Naive thymus-derived CD4-positive, alpha-beta T cell (primary cell): ENCODE measurements around the gene ACOXL. TPM values are rescaled to one million over a fixed set of nuclear protein-coding genes. Genes with fewer than 3 reads are reported as not detected.

Experiments
- ATAC-seq: fragments of 150-1000 bp; cut with Tn5 transposase; 2 replicates; pipeline ENCODE4 v1.10.0; 2021; ENCODE audit warnings: mild to moderate bottlenecking, moderate library complexity
- CTCF ChIA-PET: fragments of 350-600 bp; sonication (Branson Sonifier 250); formaldehyde crosslinking; loops from one replicate; lab custom pipeline; 2021; ENCODE audit warnings: antibody characterized with exemption; lab: Charles Lee
- POLR2A ChIA-PET: fragments of 350-600 bp; sonication (Branson Sonifier 250); formaldehyde crosslinking; loops from one replicate; lab custom pipeline; 2021; ENCODE audit warnings: antibody characterized with exemption, inconsistent platforms; lab: Charles Lee
- DNase-seq, 9 donors: peaks; one replicate each; pipeline versions ENCODE4 v3.0.0 to v3.0.0-alpha.2; 2020 to 2022; ENCODE audit warnings: mixed read lengths in 1 of 9
- H3K27ac ChIP-seq: one replicate; pipeline ENCODE4 v1.7.0; 2013; ENCODE audit warnings: mild to moderate bottlenecking, low read depth, low read length, moderate library complexity
- H3K27me3 ChIP-seq, 2 donors: one replicate each; pipeline ENCODE4 v1.7.0; 2013; ENCODE audit warnings: low read length in 2 of 2, mild to moderate bottlenecking in 2 of 2, moderate library complexity in 2 of 2; ENCODE audit not compliant: control insufficient read depth in 2 of 2, insufficient read depth in 2 of 2
- H3K36me3 ChIP-seq, 3 experiments: 1 replicate in 2 of 3; 2 replicates in 1 of 3; pipeline ENCODE4 v1.7.0; 2013; ENCODE audit warnings: low read length in 3 of 3, mild to moderate bottlenecking in 3 of 3, moderate library complexity in 1 of 3; ENCODE audit not compliant: insufficient read depth in 3 of 3, control insufficient read depth in 2 of 3
- H3K4me1 ChIP-seq, 2 donors: one replicate each; pipeline ENCODE4 v1.7.0; 2013; ENCODE audit warnings: low read length in 2 of 2, mild to moderate bottlenecking in 2 of 2, moderate library complexity in 1 of 2; ENCODE audit not compliant: control insufficient read depth in 2 of 2, insufficient read depth in 2 of 2
- H3K4me3 ChIP-seq: 2 replicates; pipeline ENCODE4 v1.7.0; 2013; ENCODE audit warnings: mild to moderate bottlenecking, low read length
- H3K9me3 ChIP-seq, 3 experiments: 1 replicate in 2 of 3; 2 replicates in 1 of 3; pipeline ENCODE4 v1.7.0; 2013; ENCODE audit warnings: low read length in 3 of 3; ENCODE audit not compliant: control insufficient read depth in 2 of 3
- H3K27ac Mint-ChIP-seq, 9 donors: one replicate each; pipeline ENCODE4 v1.8.0; 2020 to 2022; ENCODE audit warnings: mixed read lengths in 9 of 9, mild to moderate bottlenecking in 8 of 9, moderate library complexity in 5 of 9, inconsistent platforms in 2 of 9
- H3K27me3 Mint-ChIP-seq, 5 donors: one replicate each; pipeline ENCODE4 v1.8.0; 2021 to 2022; ENCODE audit warnings: mixed read lengths in 5 of 5, mild to moderate bottlenecking in 1 of 5
- H3K36me3 Mint-ChIP-seq, 5 donors: one replicate each; pipeline ENCODE4 v1.8.0; 2020 to 2022; ENCODE audit warnings: mixed read lengths in 5 of 5, mild to moderate bottlenecking in 3 of 5, inconsistent platforms in 1 of 5
- H3K4me1 Mint-ChIP-seq, 7 donors: one replicate each; pipeline ENCODE4 v1.8.0; 2020 to 2022; ENCODE audit warnings: mixed read lengths in 7 of 7, mild to moderate bottlenecking in 3 of 7, inconsistent platforms in 1 of 7
- H3K4me3 Mint-ChIP-seq, 10 donors: one replicate each; pipeline ENCODE4 v1.8.0; 2020 to 2022; ENCODE audit warnings: mild to moderate bottlenecking in 10 of 10, mixed read lengths in 10 of 10, moderate library complexity in 6 of 10, inconsistent platforms in 2 of 10
- H3K9me3 Mint-ChIP-seq, 11 donors: one replicate each; pipeline ENCODE4 v1.8.0; 2020 to 2022; ENCODE audit warnings: mixed read lengths in 11 of 11, mild to moderate bottlenecking in 4 of 11, inconsistent platforms in 1 of 11, moderate library complexity in 1 of 11
- intact Hi-C, 2 donors: fragments of 100-400 bp; cut with micrococcal nuclease; formaldehyde crosslinking; loops; one replicate each; pipeline ENCODE4 v1.15.1; 2023
- polyA plus RNA-seq, 2 donors: library from polyadenylated mRNA; unstranded; fragments of 300-500 nt; fragmentation: Illumina TruSeq; gene quantifications; one replicate each; pipeline ENCODE4 v1.2.3, GENCODE V29; 2021
- total RNA-seq, 6 experiments: library from RNA in 5 of 6; stranded (reverse) in 5 of 6; gene quantifications; 1 replicate in 5 of 6; 2 replicates in 1 of 6; pipeline ENCODE4 v1.2.3 and lab custom pipeline; 2021 to 2026

Gene ACOXL
- total and polyA plus RNA-seq, 7 experiments from 2014 or later = 0.29 TPM; not detected in 6

- intact Hi-C loops = no loop called here
- ChIA-PET CTCF (no interaction called here), POLR2A (no interaction called here)
- ATAC-seq (no peak), DNase-seq (no peak)
- Mint-ChIP-seq H3K27me3 (peaks cover 0 to 28% (median 0%) of the 10 kb centered on the region in 5 donors), H3K27ac (no peak overlapping the region), H3K9me3 (peaks cover 0 to 13% (median 0%) of the 10 kb centered on the region in 11 donors), H3K36me3 (peaks cover 0 to 8% (median 0%) of the 10 kb centered on the region in 5 donors), H3K4me3 (no peak overlapping the region), H3K4me1 (peaks cover 0 to 34% (median 25%) of the 10 kb centered on the region in 7 donors)
- H3K27ac ChIP-seq = no peak overlapping the region
- no peaks in the 10 kb centered on the region for H3K27me3 ChIP-seq
- H3K4me3 ChIP-seq = no peak overlapping the region
- no peaks in the 10 kb centered on the region for H3K9me3 ChIP-seq
- H3K4me1 ChIP-seq = no peaks in the 10 kb centered on the region
- H3K36me3 ChIP-seq = no peaks in the 10 kb centered on the region
Measured at GRCh38 chr2:111045771-111046444, 313.5 kb downstream of the ACOXL start.

- H3K4me1 ChIP-seq = no peaks in the 10 kb centered on the region
- POLR2A ChIA-PET = no interaction called here
- peaks cover 0 to 32% (median 0%) of the 10 kb centered on the region in 5 donors for H3K27me3 Mint-ChIP-seq
- no peaks in the 10 kb centered on the region for H3K9me3 ChIP-seq
- peaks cover 0 to 13% (median 0%) of the 10 kb centered on the region in 11 donors for H3K9me3 Mint-ChIP-seq
- no peak overlapping the region for H3K27ac Mint-ChIP-seq
- peaks cover 0 to 8% (median 0%) of the 10 kb centered on the region in 5 donors for H3K36me3 Mint-ChIP-seq
- H3K4me3 ChIP-seq = no peak overlapping the region
- CTCF ChIA-PET = no interaction called here
- DNase-seq (no peak), ATAC-seq (no peak)
- intact Hi-C loops = no loop called here
- H3K27ac ChIP-seq = no peak overlapping the region
- peaks cover 0 to 42% (median 31%) of the 10 kb centered on the region in 7 donors for H3K4me1 Mint-ChIP-seq
- no peak overlapping the region for H3K4me3 Mint-ChIP-seq
- H3K27me3 ChIP-seq = no peaks in the 10 kb centered on the region
- H3K36me3 ChIP-seq = no peaks in the 10 kb centered on the region
Measured at GRCh38 chr2:111046670-111047069, 314.3 kb downstream of the ACOXL start.

- Histone ChIP-seq H3K36me3 (no peaks in the 10 kb centered on the region), H3K4me1 (no peaks in the 10 kb centered on the region), H3K4me3 (no peak overlapping the region), H3K9me3 (no peaks in the 10 kb centered on the region), H3K27ac (no peak overlapping the region), H3K27me3 (no peaks in the 10 kb centered on the region)
- Mint-ChIP-seq H3K9me3 (peaks cover 0 to 13% (median 0%) of the 10 kb centered on the region in 11 donors), H3K4me3 (no peak overlapping the region), H3K36me3 (peaks cover 0 to 8% (median 0%) of the 10 kb centered on the region in 5 donors), H3K4me1 (peaks cover 0 to 32% (median 18%) of the 10 kb centered on the region in 7 donors), H3K27me3 (peaks cover 0 to 30% (median 0%) of the 10 kb centered on the region in 5 donors), H3K27ac (peak overlapping the region in 1 of 9 donors; percentile 43)
- ChIA-PET POLR2A (no interaction called here), CTCF (no interaction called here)
- ATAC-seq = no peak
- DNase-seq = no peak
- intact Hi-C loops = no loop called here
Measured at GRCh38 chr2:111048856-111049768, 316.7 kb downstream of the ACOXL start.

GRCh38 chr2:111049792-111050640, 317.6 kb downstream of the ACOXL start:
- Mint-ChIP-seq H3K36me3 (peaks cover 0 to 8% (median 0%) of the 10 kb centered on the region in 5 donors), H3K9me3 (peaks cover 0 to 13% (median 0%) of the 10 kb centered on the region in 11 donors), H3K27ac (no peak overlapping the region), H3K4me3 (peak overlapping the region in 2 of 10 donors; percentile 0 to 29), H3K27me3 (peaks cover 0 to 30% (median 0%) of the 10 kb centered on the region in 5 donors), H3K4me1 (peaks cover 0 to 35% (median 22%) of the 10 kb centered on the region in 7 donors)
- POLR2A ChIA-PET = no interaction called here
- Histone ChIP-seq H3K4me3 (no peak overlapping the region), H3K27ac (no peak overlapping the region), H3K4me1 (no peaks in the 10 kb centered on the region), H3K27me3 (no peaks in the 10 kb centered on the region), H3K36me3 (no peaks in the 10 kb centered on the region), H3K9me3 (no peaks in the 10 kb centered on the region)
- intact Hi-C loops = no loop called here
- DNase-seq (no peak), ATAC-seq (no peak)
- CTCF ChIA-PET = no interaction called here

- no peak for ATAC-seq
- H3K9me3 ChIP-seq = no peaks in the 10 kb centered on the region
- H3K36me3 Mint-ChIP-seq = peaks cover 0 to 8% (median 0%) of the 10 kb centered on the region in 5 donors
- no peaks in the 10 kb centered on the region for H3K4me1 ChIP-seq
- H3K4me3 ChIP-seq = no peak overlapping the region
- DNase-seq = no peak
- intact Hi-C loops = no loop called here
- H3K36me3 ChIP-seq = no peaks in the 10 kb centered on the region
- peak overlapping the region in 5 of 10 donors; percentile 0 to 34 (median 8) for H3K4me3 Mint-ChIP-seq
- CTCF ChIA-PET = no interaction called here
- no peaks in the 10 kb centered on the region for H3K27me3 ChIP-seq
- no peak overlapping the region for H3K27ac ChIP-seq
- peaks cover 0 to 12% (median 0%) of the 10 kb centered on the region in 11 donors for H3K9me3 Mint-ChIP-seq
- H3K27ac Mint-ChIP-seq = no peak overlapping the region
- POLR2A ChIA-PET = interaction anchor here (1.2 kb wide), 1 partner anchor 12 kb away, joined by 3 read pairs; no protein-coding TSS in a partner anchor
- H3K27me3 Mint-ChIP-seq = peaks cover 0 to 31% (median 0%) of the 10 kb centered on the region in 5 donors
- peaks cover 5 to 39% (median 26%) of the 10 kb centered on the region in 7 donors for H3K4me1 Mint-ChIP-seq
Measured at GRCh38 chr2:111050701-111051376, 318.5 kb downstream of the ACOXL start.

- H3K4me3 ChIP-seq = no peak overlapping the region
- CTCF ChIA-PET = no interaction called here
- no peaks in the 10 kb centered on the region for H3K9me3 ChIP-seq
- DNase-seq (no peak), ATAC-seq (no peak)
- no peaks in the 10 kb centered on the region for H3K36me3 ChIP-seq
- Mint-ChIP-seq H3K4me1 (peaks cover 5 to 39% (median 26%) of the 10 kb centered on the region in 7 donors), H3K27ac (no peak overlapping the region), H3K9me3 (peaks cover 0 to 3% (median 0%) of the 10 kb centered on the region in 11 donors), H3K4me3 (no peak overlapping the region), H3K36me3 (no peaks in the 10 kb centered on the region), H3K27me3 (peaks cover 0 to 29% (median under 1%) of the 10 kb centered on the region in 5 donors)
- H3K27me3 ChIP-seq = no peaks in the 10 kb centered on the region
- no peaks in the 10 kb centered on the region for H3K4me1 ChIP-seq
- POLR2A ChIA-PET = no interaction called here
- H3K27ac ChIP-seq = no peak overlapping the region
- intact Hi-C loops = no loop called here
Measured at GRCh38 chr2:111052621-111053020, 320.2 kb downstream of the ACOXL start.
